ENCODE measurements around the gene LHFPL2. TPM values are rescaled to one million over a fixed set of nuclear protein-coding genes. Genes with fewer than 3 reads are reported as not detected.

The LHFPL2 gene
- total and polyA plus RNA-seq, 3 donors from 2014 or later = 24.8 to 48.6 (median 42.8) TPM

GRCh38 chr5:78507531-78507930, 141.0 kb downstream of the LHFPL2 start:
- Histone ChIP-seq H3K4me3 (no peak overlapping the region), H3K27me3 (no peaks in the 10 kb centered on the region), H3K27ac (no peak overlapping the region), H3K36me3 (ENCODE audit: low read depth, missing control alignments) (no peaks in the 10 kb centered on the region), H3K9me3 (no peaks in the 10 kb centered on the region), H3K4me1 (peaks cover 38% of the 10 kb centered on the region)
- WGBS, 2 donors = 82 to 96% methylated on average over 2 of the region's 2 CpGs
- no peak for TF ChIP-seq POLR2A (IDR thresholded peaks at IDR 0.05)
- no peak for TF ChIP-seq CTCF (IDR thresholded peaks at IDR 0.05)
- intact Hi-C loops (cut with DNase I; ENCODE audit: low total_unique reads) = no loop called here
- DNase-seq = no peak

- no peaks in the 10 kb centered on the region for H3K27me3 ChIP-seq
- H3K27ac ChIP-seq = no peak overlapping the region
- no peaks in the 10 kb centered on the region for H3K36me3 ChIP-seq (ENCODE audit: low read depth, missing control alignments)
- TF ChIP-seq POLR2A (IDR thresholded peaks at IDR 0.05) (no peak), CTCF (IDR thresholded peaks at IDR 0.05) (no peak)
- H3K4me3 ChIP-seq = no peak overlapping the region
- H3K9me3 ChIP-seq = no peaks in the 10 kb centered on the region
- intact Hi-C loops (cut with DNase I; ENCODE audit: low total_unique reads) = no loop called here
- H3K4me1 ChIP-seq = peaks cover 49% of the 10 kb centered on the region
- DNase-seq = no peak
- WGBS, 2 donors = 71 to 74% methylated on average over 2 of the region's 2 CpGs
Measured at GRCh38 chr5:78506261-78507024, 142.1 kb downstream of the LHFPL2 start.

GRCh38 chr5:78505860-78506259, 142.7 kb downstream of the LHFPL2 start:
- DNase-seq = no peak
- Histone ChIP-seq H3K27ac (no peak overlapping the region), H3K27me3 (no peaks in the 10 kb centered on the region), H3K9me3 (no peaks in the 10 kb centered on the region), H3K4me3 (no peak overlapping the region), H3K36me3 (ENCODE audit: low read depth, missing control alignments) (no peaks in the 10 kb centered on the region), H3K4me1 (peaks cover 49% of the 10 kb centered on the region)
- WGBS, 2 donors = 65 to 74% methylated on average over 2 of the region's 2 CpGs
- TF ChIP-seq POLR2A (IDR thresholded peaks at IDR 0.05) = no peak
- intact Hi-C loops (cut with DNase I; ENCODE audit: low total_unique reads) = no loop called here

- no peaks in the 10 kb centered on the region for H3K9me3 ChIP-seq
- no peaks in the 10 kb centered on the region for H3K36me3 ChIP-seq (ENCODE audit: low read depth, missing control alignments)
- peaks cover 42% of the 10 kb centered on the region for H3K4me1 ChIP-seq
- intact Hi-C loops (cut with DNase I; ENCODE audit: low total_unique reads) = no loop called here
- no peaks in the 10 kb centered on the region for H3K27me3 ChIP-seq
- peak; percentile 80 for DNase-seq
- H3K4me3 ChIP-seq = no peak overlapping the region
- no peak overlapping the region for H3K27ac ChIP-seq
- WGBS, 2 donors = 44 to 57% methylated on average over 9 to 10 of the region's 10 CpGs
- TF ChIP-seq POLR2A (IDR thresholded peaks at IDR 0.05) = no peak
- no peak for TF ChIP-seq CTCF (IDR thresholded peaks at IDR 0.05)
Measured at GRCh38 chr5:78504704-78505677, 143.6 kb downstream of the LHFPL2 start.

GRCh38 chr5:78503958-78504653, 144.5 kb downstream of the LHFPL2 start:
- no peak overlapping the region for H3K27ac ChIP-seq
- TF ChIP-seq POLR2A (IDR thresholded peaks at IDR 0.05) (no peak), CTCF (IDR thresholded peaks at IDR 0.05) (no peak)
- DNase-seq = no peak
- H3K9me3 ChIP-seq = no peaks in the 10 kb centered on the region
- H3K27me3 ChIP-seq = no peaks in the 10 kb centered on the region
- no peaks in the 10 kb centered on the region for H3K36me3 ChIP-seq (ENCODE audit: low read depth, missing control alignments)
- 77 to 83% methylated on average over 4 of the region's 4 CpGs for WGBS, 2 donors
- peaks cover 34% of the 10 kb centered on the region for H3K4me1 ChIP-seq
- H3K4me3 ChIP-seq = no peak overlapping the region
- intact Hi-C loops (cut with DNase I; ENCODE audit: low total_unique reads) = no loop called here

Measured in testis (tissue), 3 donors.